ENCODE measurements around the gene GPS1. TPM values are rescaled to one million over a fixed set of nuclear protein-coding genes. Genes with fewer than 3 reads are reported as not detected.

GPS1 gene
- total RNA-seq, 1 donor from 2014 or later: 85.8 TPM

GRCh38 chr17:82100502-82101298 lies 49.0 kb downstream of the GPS1 start:
- no peak for DNase-seq (ENCODE audit: low spot score)

GRCh38 chr17:82101301-82101715 lies 49.6 kb downstream of the GPS1 start:
- DNase-seq (ENCODE audit: low spot score): no peak

DNA sequence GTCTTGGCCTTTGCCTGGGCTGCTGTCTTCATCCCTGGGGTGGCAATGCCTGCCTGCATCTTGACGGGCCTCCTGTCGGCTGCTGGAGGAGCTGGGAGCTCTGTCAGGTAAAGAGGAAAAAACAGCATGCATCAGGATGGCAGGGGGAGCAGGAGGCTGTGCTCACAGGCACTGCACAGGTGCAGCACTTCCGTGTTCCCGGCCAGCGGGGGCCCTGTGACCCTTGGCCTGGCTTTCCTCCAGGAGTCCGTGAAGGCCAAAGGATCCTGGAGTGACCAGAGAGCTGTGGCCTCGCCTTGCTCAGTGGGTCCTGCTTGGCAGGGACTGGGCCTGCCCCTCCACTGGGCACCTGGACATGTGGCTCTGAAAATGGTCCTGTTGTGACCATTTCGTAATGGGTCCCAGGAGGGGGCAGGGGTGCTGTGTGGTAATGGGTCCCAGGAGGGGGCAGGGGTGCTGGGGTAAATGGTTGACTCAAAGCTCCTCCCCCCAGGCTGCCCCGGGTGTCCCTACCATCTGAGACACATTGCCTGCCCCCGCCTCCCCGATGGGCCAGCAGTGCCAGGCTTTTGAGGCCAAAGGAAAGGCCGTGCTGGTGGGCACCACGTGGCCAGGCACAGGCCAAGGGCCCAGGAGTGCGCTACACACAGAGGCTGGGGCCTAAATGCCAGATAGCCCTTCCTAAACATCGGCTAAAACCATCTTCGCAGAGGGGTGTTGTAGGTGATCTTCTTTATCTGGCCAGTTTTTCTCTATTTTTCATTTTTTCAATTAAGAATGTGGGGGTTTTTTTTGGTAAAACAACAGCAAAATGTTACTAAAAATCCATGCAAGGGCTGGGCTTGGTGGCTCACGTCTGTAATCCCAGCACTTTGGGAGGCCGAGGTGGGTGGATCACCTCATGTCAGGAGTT lies 50.3 kb downstream of the GPS1 start:
- no peak for DNase-seq (ENCODE audit: low spot score)

GRCh38 chr17:82103553-82104451 lies 52.1 kb downstream of the GPS1 start:
- no peak for DNase-seq (ENCODE audit: low spot score)

GRCh38 chr17:82104797-82105416 lies 53.2 kb downstream of the GPS1 start:
- no peak for DNase-seq (ENCODE audit: low spot score)

DNA sequence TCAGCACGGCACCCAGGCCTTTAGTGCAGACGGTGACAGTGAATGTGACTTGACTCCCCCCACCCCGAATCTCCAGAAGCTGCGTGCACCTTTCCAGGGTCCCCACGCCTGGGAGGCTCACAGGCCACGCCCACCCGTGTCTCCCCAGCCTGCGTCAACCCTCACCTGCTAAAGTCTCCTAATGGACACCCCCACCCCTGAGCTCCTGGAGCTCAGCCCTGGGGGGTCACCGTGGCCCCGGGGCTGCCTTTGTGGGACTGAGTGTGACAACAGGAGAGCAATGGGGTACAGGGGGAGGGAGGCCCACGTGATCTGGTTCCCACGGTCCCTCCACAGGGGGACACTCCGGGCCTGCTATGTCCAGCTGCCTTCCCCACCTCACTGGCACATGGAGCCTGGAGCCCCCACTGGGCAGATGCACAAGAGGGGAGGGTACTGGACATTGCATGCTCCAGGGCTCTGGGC lies 53.8 kb downstream of the GPS1 start:
- no peak for DNase-seq (ENCODE audit: low spot score)

DNA sequence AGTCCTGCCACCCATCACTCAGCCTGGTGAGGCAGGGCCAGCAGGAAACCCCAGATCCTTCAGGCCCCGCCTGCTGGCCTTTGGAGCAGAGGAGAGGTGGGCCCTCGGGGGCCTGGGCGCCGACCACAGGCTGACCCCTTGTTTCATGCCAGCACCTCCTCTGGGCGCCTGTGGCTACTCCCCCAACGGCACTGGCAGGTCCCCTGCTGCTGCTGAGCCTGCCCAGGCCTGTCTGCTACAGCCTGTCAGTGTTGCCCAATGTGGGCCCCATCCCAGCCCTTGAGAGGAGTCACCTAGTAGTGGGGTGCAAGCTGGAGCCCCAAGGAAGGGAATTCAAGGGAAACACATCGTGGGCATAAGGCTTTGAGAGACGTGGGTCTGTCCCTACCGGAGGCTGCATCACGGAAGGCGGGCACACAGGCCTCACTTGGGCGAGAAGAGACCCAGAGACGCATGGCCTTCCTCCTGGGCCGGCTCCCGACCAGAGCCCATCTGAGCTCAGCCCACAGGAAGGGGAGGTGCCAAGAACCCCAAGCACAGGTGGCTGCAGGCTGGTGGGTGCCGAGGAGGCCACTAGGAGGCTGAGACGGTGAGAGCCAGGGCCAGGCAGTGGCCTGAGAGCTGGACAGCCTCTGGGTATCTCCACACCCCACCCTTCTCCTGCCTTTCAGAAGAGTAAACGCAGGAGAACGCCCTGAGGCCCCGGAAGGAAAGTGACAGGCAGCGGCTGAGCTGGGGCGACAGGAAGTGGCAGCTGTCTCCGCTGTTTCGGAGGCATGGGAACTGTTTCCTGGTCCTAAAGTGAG lies 54.4 kb downstream of the GPS1 start:
- no peak for DNase-seq (ENCODE audit: low spot score)

DNA sequence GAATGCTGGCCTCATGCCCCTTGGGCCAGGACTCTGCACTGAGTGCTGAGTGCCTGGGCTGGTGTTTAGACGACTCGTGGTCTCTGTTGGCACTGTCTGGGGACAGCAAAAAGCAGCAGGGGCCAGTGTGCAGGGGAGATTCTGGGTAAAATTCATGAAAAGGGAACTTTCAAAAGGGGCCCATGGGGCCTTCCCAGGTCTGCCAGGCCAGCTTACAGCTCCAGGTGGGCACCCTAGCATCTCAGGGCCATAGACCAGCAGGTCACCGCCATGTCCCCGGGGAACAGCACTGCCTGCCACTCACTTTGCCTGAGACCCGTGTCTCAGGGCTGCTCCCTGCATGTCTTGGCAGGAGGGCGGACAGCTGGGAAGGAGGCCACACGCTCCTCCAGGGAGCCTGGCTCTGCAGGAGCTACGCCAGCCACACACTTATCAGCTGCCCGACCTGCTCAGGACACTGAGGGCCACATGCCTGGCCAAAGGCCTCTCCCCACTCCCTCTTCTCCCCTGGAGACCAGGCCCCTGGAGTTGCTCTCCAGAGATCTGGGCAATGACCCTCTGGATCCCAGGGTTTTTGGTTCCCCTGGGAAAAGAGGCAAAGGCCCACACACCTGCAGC lies 55.1 kb downstream of the GPS1 start:
- no peak for DNase-seq (ENCODE audit: low spot score)

Other genes starting within 250 kb of the GPS1 start
- 0.26 TPM for gene GCGR, start 247.7 kb upstream of the GPS1 start, total RNA-seq
- 63.2 TPM for gene MCRIP1, start 218.6 kb upstream of the GPS1 start, total RNA-seq
- gene PPP1R27, start 216.8 kb upstream of the GPS1 start, total RNA-seq: not detected
- 575 TPM for gene P4HB, start 191.4 kb upstream of the GPS1 start, total RNA-seq
- 521 TPM for gene ARHGDIA, start 180.6 kb upstream of the GPS1 start, total RNA-seq
- 46.2 TPM for gene ALYREF, start 160.3 kb upstream of the GPS1 start, total RNA-seq
- 102 TPM for gene ANAPC11, start 160.2 kb upstream of the GPS1 start, total RNA-seq
- not detected for gene NPB, start 149.7 kb upstream of the GPS1 start, total RNA-seq
- gene PCYT2, start 140.5 kb upstream of the GPS1 start, total RNA-seq: 33.9 TPM
- gene SIRT7, start 133.7 kb upstream of the GPS1 start, total RNA-seq: 16.9 TPM
- 29.7 TPM for gene MAFG, start 124.2 kb upstream of the GPS1 start, total RNA-seq
- 9.5 TPM for gene PYCR1, start 114.6 kb upstream of the GPS1 start, total RNA-seq
- not detected for gene MYADML2, start 104.7 kb upstream of the GPS1 start, total RNA-seq
- gene NOTUM, start 90.7 kb upstream of the GPS1 start, total RNA-seq: not detected
- gene ASPSCR1, start 74.3 kb upstream of the GPS1 start, total RNA-seq: 31.5 TPM
- gene CENPX, start 29.0 kb upstream of the GPS1 start, total RNA-seq: 47.0 TPM
- 7.0 TPM for gene LRRC45, start 28.6 kb upstream of the GPS1 start, total RNA-seq
- 15.5 TPM for gene RAC3, start 20.2 kb upstream of the GPS1 start, total RNA-seq
- gene DCXR, start 14.2 kb upstream of the GPS1 start, total RNA-seq: 157 TPM
- 46.1 TPM for gene RFNG, start 87 bp upstream of the GPS1 start, total RNA-seq
- gene DUS1L, start 13.9 kb downstream of the GPS1 start, total RNA-seq: 103 TPM
- 1,109 TPM for gene FASN, start 46.3 kb downstream of the GPS1 start, total RNA-seq
- gene CCDC57, start 160.9 kb downstream of the GPS1 start, total RNA-seq: 24.7 TPM
- 65.0 TPM for gene SLC16A3, start 177.1 kb downstream of the GPS1 start, total RNA-seq
- 171 TPM for gene CSNK1D, start 221.8 kb downstream of the GPS1 start, total RNA-seq

Measured in mesenteric fat pad (tissue), 1 donor.